GM08714 (cell line): ENCODE measurements around the gene CIB1.

Source experiments
- H3K4me3 ChIP-seq: fragments of 200-500 bp; sonication (Bioruptor generic); 2 replicates; pipeline ENCODE4 v1.5.1; 2014; ENCODE audit warnings: mild to moderate bottlenecking, low read length, inconsistent platforms
- ZNF274 ChIP-seq: IDR thresholded peaks from 2 replicates; pipeline ENCODE4 v1.6.1; 2012; ENCODE audit warnings: mild to moderate bottlenecking, low read depth, low read length

The CIB1 gene

DNA sequence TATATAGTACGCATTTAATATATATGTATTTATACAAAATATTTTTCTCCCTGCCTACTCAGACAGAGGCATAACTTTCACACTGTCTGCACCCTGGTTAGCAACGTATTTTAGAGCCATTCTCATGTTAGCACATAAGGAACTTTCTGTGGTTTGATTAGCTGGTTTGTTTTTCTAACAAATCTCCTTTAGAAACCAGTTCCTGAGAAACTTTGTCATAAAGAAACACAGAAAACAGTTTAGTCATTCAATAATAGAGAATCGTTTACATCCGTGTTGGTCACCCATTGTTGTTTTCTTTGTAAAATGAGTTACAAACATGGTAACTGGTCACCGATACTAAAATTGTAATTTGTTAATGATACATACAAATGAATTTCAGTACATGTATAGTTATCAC is 25.8 kb upstream of the CIB1 start:
- TF ChIP-seq ZNF274: no peak

DNA sequence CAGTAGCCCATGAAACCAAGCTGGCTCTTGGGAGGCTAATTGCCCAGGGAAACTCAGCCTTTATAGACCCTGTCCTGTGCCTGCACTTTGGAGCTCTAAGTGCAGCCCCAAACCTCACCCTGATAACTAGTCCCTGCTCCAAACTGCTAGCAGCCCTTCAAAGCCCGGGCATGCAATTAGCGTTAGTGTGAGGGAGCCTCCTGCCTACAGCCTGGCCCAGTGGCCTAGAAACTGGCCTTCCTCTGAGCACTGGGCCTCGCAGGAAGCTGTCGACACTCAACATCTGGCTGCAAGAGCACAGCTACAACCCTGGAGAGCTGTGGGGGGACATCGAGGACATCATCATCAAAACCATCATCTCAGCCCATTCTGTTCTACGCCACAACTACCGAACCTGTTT is 24.0 kb upstream of the CIB1 start:
- TF ChIP-seq ZNF274: no peak
- no peak overlapping the region for H3K4me3 ChIP-seq

More for the DNA sequence above, 25.8 kb upstream of the CIB1 start:
- no peak overlapping the region for H3K4me3 ChIP-seq

DNA sequence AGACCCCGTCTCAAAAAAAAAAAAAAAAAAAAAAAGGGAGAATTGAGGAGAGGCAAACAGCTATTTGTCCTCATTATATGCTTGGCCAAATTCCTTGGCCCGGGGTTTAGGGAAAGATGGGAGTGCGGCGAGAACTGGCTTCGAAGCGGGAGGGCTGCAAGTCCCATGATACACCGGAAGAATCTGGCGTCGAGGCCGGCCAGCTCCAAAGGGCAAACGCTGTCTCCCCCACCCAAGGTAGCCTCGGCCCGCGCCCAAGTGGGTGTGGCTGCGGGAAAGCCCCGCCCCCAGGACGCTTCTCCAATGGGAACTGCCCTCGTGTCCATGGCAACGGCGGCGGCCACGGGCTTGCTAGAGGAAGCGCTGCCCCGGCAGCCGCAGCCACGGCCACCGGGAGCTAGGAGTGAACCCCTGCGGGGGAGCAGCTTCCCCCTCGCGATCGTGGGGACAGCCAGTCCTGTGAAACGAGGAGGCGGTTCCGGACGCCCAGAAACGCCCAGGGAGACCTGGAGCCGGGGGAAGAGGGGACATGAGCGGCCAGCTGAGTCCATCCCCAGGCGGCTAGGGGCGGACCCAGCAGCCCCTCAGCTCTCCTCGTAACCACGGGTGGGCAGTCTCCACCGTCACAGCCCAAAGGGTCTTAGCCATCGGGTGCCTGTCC is 15.6 kb upstream of the CIB1 start, which contains the start of gene TTLL13:
Gene TTLL13 (plus strand): TSS at position 354 of the 661 bp plus-strand sequence. CDS start 1,075 bp downstream, outside the sequence.
- peak within 1 kb of the TSS; percentile 48; the same call in 1 of the 2 replicates for H3K4me3 ChIP-seq
- TF ChIP-seq ZNF274: no peak

DNA sequence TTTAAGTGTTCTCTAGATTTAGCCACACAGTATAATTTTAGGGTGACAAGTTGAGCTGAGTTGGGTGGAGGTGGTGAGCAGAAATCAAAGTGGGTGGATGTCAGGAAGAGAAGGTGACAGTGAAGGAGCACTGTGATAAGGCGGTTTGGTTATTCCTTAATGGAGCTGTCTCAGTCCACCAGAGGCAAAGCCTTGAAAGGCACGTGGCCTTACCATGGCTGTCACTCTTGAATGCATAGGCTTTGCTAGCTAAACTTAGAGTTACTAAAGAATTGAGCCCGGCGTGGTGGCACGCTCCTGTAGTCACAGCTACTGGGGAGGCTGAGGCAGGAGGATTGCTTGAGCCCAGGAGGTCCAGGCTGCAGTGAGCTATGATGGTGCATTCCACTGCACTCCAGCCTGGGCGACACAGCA is 15.1 kb upstream of the CIB1 start:
- H3K4me3 ChIP-seq: no peak overlapping the region; the same call in 1 of the 2 replicates
- no peak for TF ChIP-seq ZNF274

DNA sequence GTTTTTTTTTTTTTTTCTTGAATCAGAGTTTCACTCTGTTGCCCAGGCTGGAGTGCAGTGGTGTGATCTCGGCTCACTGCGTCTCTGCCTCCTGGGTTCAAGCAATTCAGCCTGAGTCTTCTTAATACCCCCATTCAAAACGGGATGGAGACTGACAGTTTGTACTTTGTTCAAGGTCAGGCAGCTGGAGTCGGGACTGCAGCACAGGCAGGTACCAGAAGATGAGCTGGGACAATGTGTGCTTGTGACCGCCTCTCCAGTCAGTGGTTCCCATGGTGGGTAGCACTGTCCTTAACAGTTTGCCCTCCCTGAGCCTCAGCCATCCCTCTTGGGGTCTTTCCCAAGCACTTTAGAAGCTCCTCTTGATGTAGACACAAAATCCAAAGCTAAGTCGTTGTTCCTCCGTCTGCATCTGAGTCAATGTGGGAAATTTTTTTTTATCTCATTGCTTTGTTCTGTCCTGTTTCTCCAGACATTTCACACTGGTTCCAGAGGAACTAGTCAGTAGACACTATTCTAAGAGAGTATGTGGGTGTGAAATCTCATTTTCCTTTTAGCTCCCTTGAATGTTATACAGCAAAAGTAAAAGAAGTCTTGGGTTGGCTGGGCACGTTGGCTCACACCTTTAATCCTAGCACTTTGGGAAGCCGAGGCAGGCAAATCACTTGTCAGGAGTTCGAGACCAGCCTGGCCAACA is 10.3 kb upstream of the CIB1 start:
- no peak for TF ChIP-seq ZNF274
- no peak overlapping the region for H3K4me3 ChIP-seq

DNA sequence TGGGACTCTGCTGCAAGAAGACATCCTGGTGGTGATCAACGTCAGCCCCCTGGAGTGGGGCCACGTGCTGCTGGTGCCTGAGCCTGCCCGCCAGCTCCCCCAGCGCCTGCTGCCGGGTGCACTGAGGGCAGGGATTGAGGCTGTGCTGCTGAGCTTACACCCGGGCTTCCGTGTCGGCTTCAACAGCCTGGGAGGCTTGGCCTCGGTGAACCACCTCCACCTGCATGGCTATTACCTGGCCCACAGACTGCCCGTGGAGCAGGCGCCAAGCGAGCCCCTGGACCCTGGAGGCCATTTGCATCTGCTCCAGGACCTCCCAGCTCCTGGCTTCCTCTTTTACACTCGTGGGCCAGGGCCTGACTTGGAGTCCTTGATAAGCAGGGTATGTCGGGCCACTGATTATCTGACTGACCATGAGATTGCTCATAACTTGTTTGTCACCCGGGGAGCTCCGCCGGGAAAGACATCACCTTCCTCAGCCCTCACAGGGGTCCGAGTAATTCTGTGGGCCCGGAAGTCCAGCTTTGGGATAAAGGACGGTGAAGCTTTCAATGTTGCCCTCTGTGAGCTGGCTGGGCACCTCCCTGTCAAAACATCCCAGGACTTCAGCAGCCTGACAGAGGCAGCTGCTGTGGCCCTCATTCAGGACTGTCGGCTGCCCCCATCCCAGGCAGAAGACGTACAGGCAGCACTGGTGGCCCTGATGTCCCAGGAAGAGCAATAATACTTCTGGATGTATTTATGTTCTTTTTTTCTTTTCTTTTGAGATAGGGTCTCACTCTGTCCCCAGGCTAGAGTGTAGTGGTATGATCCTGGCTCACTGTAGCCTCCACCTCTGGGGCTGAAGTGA is 7.8 kb upstream of the CIB1 start:
- H3K4me3 ChIP-seq: no peak overlapping the region
- TF ChIP-seq ZNF274: no peak

DNA sequence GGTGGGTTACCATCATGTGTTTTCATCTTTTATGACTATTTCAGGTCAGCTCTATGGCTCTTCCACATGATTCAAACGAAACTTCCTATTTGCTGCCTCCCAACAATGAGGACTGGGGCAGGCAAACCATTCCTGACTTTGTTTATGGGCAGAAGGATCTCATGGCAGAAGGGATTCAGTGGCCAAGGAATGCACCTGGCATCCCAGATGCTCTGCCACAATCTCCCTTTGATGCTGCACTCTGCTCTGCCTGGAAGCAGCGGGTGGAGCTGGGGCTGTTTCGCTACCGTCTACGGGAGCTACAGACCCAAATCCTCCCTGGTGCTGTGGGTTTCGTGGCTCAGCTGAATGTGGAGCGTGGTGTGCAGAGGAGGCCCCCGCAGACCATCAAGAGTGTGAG is 7.1 kb upstream of the CIB1 start:
- TF ChIP-seq ZNF274: no peak
- H3K4me3 ChIP-seq: no peak overlapping the region

DNA sequence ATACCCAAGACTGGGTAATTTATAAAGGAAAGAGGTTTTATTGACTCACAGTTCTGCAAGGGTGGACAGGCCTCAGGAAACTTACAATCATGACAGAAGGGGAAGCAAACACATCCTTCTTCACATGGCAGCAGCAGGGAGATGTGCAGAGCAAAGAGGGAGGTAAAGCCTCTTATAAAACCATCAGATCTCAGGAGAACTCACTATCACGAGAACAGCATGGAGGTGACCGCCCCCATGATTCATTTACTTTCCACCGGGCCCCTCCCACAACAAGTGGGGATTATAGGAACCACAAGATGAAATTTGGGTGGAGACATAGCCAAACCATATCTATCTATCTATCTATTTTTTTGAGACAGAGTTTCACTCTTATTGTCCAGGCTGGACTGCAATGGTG is 5.6 kb upstream of the CIB1 start:
- H3K4me3 ChIP-seq: no peak overlapping the region
- no peak for TF ChIP-seq ZNF274

DNA sequence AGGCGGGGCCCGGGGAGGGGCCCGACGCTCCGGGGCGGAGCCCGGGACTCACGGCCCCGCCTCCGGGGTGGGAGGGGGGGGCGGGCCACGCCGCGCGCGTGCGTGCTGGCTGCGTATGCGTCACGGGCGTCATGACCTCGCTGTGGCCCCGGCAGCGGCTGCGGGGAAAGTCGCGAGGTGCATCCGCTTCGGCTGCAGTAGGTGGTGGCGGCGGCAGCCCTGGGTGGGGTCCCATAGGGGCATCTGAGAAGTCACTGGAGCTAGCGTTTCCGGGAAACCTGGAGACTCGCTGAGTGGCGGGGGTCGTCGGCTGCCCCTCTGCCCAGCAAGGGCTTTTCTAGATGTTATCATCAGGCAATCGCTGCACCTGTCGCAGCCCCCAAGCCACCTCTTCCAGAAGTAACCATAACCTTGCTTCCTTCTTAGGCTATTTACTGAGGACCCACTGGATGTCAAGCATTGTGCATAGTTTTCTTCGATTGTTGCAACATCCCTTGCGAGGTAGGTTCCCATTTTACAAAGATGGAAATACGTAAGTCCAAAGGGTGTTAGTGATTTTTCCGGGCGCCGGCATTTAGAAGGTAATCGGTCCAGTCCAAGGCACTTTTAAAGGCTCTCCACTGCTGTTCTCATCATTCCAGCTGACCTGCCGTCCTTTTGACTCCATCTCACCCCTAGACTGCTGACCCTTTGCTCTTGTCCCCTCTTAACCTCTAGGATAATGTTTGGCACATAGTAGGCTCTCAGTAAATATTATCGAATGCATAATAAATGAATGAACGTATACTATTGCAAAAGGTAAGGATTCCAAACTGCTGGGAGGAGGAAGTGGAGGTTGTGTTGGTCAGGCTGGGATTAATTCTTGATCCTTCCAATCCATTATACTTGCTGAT is 601 bp upstream of the CIB1 start, which contains the start of gene GDPGP1:
Gene GDPGP1 (plus strand): TSS at position 114 of the 893 bp plus-strand sequence. CDS start 6,700 bp downstream, outside the sequence.
- H3K4me3 ChIP-seq: peak within 1 kb of the TSS; percentile 79
- TF ChIP-seq ZNF274: no peak

DNA sequence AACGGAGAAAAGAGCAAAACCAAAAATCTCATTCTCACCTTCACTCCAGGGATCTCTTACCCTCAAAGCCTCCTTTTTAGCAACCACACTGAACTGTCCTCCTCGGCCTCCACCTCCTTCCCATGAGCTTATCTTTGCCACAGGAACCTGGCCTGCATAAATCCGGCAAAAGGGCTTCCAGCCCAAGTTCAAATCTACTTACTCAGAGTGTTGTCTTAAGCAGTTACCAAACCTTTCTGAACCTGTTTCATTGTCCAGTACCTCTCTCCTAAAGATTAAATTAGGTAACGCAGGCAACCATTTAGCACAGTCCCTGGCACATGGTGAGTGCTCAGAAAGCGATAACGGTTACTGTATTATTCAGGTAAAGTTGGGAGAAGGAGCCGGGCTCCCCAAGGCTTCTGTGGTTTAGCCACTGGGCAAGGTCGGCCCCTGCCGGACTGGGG is 777 bp downstream of the CIB1 start:
- no peak for TF ChIP-seq ZNF274
- H3K4me3 ChIP-seq: peak overlapping the region; percentile 79

DNA sequence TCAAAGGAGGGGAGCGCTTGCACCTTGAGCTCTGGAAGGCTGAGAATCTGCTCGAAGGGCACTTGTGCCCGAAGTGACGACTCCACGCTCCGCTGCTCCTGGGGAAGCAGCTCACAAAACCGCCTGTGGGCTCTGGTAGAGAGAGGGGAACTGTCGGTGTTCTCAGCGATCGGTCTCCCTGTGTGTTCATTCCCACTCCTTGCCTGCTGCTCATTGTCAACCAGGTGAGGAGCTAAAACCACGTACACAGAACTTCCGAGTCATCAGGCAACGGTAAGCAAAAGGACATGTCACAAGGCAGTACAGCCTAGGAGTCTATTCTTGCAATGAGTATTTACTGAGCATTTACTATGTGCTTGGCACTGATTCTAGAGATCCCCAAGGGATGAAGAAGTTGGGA is 1.5 kb downstream of the CIB1 start:
- TF ChIP-seq ZNF274: no peak
- peak overlapping the region; percentile 79; the same call in 1 of the 2 replicates for H3K4me3 ChIP-seq

DNA sequence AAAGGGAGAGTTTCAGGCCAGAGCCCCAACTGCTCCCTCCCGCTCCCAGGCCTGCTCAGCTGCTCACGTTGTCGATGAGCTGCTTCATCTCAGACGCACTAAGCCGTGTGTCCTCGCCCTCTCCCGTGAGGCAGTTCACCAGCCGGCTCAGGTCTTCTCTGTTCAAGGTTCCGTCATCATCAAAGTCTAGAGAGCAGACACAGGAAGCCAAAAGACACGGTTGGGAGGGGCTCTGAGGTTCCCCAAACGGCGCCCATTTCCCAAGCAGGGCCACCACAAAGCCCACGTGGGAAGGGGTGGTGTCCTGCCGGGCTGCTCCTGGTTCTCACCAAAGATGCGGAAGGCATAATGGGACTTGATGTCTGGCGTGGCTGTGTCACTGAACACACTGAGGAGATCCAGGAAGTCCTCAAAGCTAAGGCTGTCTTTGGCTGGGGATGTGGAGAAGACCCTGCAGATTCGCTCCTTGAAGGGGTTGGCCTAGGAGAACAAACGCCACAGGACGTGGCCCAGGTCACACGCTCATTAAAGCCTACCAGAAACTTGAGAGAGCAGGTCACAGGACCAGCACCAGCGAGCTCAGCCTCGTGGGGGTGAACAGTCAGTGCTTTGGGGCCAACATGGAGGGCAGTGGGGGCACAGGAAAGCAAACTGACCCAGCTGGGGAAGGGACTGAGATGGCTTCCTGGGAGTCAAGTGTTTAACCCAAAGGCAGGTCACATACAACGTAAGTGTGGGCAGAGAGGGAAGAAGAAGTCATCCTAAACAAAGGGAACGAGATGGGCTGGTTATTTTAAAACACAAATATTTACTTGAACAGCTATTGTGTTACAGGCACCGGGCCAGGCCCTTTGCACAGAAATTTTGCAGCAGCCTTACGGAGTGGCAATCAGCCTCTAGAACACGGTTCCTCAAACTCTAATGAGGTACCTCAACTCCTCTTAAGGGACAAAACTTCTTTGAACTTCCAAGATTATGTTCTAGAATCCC is 2.4 kb downstream of the CIB1 start:
- TF ChIP-seq ZNF274: no peak
- H3K4me3 ChIP-seq: no peak overlapping the region
